GM19043 (cell line): Measurements from ENCODE around the gene FAM184B.
"Not testable (repeated sequence)": the region's sequence is repeated elsewhere in the genome, so short reads cannot be mapped to it uniquely, and the experiment has no call there.

ENCODE experiments used
- ATAC-seq: cut with Tn5 transposase; IDR thresholded peaks from one replicate; pipeline ENCODE4 v1.9.1; 2021; ENCODE audit warnings: low read depth; ENCODE audit not compliant: unreplicated experiment

The FAM184B gene

DNA sequence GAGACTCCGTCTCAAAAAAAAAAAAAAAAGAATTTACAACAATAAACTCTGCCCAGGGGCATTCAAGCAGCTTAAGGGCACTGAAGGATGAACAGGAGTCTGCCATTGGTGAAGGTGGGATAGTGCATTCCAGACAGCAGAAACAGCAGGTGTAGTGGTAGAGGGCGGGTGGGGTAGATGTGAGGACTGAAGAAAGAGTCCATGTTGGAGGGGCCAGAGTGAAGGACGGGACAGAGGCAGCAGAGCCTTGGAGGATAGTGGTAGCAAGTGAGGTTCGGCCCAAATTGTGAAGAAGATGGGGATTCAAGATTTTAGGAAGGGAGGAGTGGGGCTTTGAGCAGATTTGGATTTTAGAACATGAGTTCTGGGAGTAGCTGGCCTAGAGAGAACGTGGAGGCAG is 91.3 kb downstream of the FAM184B start:
- ATAC-seq, result no peak

DNA sequence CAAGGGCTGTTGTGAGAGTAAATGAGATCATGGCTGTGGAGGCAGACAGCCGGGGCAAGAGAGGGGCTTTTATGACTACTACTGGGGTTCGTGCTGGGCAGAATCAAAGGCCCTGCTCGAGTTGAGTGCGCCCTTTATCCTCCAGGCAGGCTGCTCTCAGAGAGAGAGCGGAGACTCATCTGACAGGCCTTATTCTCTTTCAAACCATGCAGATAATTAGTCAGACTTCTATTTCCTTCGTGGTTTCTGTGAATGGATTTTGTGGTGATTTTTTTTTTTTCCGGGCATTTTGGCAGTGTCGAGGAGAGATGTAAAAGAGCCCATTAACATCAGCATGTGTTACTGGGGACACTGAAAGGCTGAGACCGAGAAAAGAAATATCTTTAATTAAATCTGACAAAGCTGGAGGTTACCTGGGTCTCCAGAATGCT is 93.4 kb downstream of the FAM184B start:
- no peak for ATAC-seq

DNA sequence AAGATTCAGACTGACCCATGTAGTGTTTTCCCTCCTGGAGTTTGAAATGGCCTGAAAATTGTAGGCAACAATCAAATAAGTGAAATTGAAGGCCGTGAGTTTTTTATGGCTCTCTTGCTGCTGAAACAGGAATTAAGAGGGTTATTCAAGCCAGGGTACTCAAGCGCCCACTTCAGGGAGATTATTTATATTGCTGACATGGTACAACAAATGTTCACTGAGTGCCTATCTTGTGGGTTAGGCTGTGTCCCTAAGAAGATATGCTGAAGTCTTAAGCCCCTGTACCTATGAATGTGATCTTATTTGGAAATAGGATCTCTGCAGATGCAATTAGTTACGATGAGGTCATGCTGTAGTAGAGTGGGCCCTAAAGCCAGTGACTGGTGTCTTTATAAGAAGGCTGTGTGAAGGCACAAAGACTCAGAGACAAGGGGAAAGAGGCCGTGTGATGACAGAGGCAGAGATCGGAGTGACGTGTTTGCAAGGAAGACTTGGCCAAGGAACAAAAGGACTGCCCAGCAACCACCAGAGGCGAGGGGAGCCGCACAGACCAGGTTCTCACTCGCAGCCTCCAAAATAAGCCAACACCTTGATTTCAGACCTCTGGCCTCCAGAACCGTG is 94.1 kb downstream of the FAM184B start:
- ATAC-seq, result no peak

DNA sequence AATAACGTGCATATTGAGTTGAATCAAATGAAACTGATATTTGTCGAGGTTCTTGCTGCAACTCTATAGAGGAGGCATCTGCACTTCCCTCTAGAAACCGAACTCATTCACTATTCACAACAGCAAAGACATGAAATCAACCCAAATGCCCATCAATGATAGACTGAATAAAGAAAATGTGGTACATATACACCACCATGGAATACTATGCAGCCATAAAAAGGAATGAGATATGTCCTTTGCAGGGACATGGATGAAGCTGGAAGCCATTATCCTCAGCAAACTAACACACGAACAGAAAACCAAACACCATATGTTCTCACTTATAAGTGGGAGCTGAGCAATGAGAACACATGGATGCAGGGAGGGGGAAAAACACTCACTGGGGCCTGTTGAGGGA is 96.8 kb downstream of the FAM184B start:
- not testable (repeated sequence) for ATAC-seq

DNA sequence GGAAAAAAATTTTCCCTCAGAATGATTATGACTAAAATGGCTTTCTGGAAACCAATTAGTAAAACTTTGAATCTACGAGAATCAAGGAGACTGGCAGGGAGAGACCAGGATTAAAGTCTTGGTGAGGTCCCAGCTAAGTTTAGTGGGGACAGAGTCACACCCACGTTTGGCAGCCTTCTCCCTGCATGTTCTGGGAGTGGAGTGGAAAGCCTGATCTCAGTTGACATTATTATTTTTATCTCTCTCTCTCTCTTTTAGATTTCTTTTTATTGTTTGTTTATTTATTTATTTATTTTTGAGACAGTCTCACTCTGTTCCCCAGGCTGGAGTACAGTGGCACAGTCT is 99.2 kb downstream of the FAM184B start:
- no peak for ATAC-seq

DNA sequence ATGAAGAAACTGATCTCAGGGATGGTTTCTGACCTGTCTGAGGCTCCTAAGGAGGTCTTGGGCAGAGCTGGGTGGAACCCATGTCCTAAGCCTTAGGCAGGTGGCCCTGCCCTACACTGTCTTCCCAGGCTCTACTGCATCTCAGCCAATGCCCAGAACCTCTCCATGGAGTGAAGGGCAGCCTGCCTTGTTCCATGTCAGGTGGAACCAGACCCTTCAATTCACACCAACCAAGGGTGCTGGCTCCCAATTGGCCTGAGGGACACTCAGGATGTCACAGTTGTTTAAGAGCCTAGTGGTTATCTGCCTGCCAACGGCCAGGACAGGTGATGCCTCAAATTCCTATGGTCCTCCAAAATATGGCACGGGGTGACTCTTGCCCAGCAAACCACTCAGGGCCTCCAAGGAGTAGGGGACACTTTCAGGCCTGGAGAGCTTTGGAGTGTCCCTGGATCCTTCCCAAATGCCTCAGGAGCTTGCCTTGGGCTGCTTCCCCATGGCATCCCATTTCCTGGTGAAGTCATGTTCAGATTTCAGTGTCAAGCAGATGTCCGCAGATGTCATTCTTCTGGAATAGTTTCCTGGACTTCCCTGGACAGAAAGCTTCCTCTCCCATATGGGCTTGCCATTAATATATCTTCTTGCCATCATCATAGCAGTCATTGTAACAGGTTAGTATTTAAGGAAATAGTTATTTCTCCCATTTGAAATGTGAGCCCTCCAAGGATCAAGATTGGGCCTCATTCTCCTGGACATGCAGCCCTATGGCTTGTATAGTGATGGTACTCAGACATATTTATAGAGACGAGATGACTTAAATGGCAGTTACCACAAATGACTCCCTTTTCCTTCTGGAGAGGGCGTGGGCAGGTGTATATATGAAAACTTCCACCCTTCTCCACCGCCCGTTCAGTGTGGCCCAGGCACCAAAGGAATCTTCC is 99.9 kb downstream of the FAM184B start:
- no peak for ATAC-seq

DNA sequence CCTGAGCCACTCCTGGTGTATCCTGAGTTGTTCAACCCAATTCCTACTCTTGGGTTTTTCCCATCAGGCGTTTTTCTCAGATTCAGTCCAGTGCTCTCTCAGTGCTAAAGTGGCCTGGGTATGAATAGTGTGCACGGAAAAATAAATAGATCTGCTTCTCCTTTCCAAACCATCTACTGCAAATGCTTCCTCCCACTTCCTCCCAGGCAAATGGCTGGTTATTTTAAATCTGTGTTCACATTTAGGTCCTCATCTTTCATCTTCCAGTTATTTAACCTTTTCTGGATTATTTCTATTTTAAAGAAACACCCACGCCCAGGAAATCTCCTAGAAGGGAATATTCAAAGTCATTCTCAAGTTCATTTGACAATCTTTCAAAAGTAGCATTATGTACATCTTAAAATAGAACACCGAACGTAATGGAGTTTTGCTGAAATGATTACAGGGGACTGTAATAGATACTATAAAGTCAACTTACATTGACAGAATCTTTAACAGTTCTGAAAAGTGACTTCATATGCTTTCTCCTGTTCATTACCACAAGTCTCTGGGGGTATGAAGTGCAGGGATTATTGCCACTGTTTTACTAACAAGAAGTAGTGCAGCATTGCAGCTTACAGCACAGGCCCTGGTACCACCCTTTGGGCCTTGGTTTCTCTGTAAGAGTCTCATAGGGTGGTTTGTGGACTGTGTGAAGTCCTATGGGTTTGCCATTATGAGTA is 100.7 kb downstream of the FAM184B start:
- no peak for ATAC-seq

DNA sequence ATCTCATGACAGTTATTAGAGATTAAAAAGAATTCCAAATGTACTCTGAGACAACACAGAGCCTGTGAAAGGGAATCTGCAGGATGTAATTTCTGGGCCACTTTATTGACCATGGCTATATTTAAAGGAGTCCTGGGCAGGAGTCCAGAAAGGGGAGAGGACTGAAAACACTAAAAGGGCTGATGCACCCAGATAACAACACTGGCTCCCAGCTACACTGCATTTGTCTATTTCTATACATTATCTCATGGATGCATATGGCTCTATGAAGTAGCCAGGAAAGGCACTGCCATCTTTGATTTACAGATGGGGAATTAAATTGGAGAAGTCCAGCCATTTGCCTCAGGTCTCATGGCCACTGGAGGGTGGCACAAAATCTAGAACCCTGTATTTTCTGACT is 111.0 kb downstream of the FAM184B start:
- ATAC-seq, result no peak

DNA sequence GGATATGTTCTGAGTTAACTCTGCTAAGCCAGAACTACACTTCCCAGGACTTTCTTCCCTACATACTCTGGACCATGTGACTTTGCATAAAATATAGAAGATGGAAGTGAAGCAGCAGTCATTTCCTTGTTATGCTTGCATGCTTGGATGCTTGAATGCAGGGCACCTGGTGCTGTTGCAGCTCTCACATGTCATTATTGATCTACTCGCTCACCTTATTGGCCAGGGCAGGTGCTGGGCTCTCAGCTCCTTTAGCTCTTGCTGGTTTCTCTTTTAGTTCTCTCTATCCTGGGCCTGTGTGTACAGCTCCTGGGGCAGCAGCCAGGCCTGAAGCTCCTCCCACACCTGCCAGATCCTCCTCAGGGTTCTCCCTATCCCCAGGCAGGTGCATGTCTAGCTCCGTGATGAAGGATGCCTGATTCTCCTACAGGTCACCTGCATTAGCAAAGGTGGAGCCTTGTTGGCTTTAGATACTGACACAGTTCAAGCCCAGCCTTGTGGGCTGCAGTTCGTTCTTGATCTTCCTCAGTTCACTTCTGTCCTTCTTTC is 113.7 kb downstream of the FAM184B start:
- ATAC-seq, result no peak

DNA sequence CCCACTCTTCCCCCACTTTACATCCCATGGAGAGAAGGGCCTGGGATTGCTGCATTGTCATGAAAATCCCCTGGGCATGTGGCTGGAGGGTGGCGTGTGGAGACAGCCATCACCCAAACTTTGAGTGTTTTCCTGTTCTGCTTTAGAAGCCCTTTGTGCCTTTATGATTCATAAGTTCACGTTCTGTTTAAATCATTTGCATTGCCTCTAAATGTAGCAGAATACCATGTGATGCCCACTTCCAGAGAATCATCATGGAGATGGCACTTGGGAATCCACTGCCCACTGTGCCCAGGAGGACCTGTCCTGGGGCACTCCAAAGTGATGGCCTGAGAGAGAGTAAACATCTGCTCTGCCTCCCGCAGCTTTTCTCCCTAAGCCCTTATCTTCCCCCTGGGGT is 114.2 kb downstream of the FAM184B start:
- no peak for ATAC-seq

DNA sequence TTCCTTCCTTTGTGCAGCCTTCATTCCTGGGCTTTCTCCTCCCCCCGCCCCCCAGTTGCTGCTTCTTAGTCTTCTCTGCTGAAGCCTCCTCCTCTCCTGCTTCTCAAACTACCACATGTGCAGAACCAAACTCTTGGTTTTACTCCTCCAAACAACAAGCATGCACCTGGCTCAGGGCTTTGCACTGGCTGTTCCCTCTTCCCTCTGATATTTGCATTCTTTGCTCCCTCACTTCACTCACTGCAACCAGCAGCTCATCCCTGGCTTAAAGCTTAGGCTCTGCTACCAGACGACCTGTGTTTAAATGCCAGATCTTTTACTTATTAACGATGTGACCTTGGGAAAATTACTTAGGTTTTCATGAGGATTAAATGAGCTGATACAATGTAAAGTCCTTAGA is 115.6 kb downstream of the FAM184B start:
- no peak for ATAC-seq

DNA sequence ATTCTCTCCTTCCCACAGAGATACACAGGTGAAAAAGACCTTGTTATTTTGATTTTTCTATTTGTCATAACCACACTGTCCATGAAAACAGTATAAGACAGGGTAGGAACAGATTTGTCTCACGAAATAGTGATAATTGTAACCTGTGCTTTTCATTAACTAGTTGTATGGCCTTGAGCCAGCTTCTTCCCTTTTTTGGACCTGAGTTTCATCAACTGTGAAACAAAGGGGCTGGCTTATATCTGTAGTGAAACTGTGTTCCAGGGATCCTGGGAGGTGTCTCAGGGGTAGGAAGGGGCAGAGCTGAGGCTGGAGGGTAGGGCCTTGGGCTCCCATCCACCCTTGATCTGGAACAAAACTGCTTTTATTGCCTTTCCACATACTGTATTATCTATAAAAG is 116.1 kb downstream of the FAM184B start:
- ATAC-seq, result peak; percentile 26

DNA sequence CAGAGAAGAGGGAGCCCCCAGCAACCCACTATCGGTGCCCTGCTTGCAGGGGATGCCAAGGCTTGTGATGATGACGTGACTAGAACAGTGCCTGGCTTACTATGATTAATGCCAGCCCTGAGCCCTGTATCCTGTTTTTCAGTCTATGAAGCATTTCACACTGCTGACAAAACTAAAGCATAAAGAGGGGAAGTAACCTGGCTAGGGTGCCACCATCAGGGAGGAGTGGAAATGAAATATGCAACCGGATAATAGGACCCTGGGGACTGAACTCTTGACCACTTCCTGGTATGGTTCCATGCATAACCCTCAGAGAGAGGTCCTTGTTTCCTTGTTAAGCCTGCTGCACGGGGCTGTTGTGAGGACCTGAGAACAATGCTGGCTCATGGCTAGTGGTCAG is 116.7 kb downstream of the FAM184B start:
- ATAC-seq, result peak; percentile 92

DNA sequence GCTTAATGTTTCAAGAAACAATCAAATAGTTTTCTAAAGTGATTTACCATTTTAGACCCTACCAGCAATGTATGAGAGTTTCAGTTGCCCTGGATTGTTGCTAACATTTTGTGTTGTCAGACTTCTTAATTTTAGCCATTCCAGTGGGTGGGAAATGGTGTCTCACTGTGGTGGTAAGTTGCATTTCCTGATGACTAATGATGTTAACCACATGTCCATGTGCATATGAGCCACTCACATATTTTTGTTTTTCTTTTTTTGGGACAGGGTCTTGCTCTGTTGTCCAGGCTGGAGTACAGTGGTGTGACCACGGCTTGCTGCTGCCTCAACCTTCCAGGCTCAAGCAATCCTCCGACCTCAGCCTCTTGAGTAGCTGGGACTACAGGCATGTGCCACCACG is 118.7 kb downstream of the FAM184B start:
- no peak for ATAC-seq

DNA sequence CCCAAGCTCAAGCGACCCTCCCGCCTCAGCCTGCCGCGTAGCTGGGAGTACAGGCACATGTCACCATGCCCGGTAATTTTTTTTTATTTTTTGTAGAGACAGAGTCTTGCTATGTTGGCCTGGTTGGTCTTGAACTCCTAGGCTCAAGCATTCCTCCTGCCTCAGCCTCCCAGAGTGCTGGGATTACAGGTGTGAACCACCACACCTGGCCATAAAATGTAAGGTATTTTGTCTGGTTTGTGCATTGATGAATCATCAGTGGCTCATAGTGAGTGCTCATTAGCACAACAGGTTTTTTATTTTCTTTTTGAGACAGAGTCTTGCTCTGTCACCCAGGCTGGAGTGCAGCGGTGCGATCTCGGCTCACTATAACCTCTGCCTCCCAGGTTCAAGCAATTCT is 122.2 kb downstream of the FAM184B start:
- not testable (repeated sequence) for ATAC-seq

DNA sequence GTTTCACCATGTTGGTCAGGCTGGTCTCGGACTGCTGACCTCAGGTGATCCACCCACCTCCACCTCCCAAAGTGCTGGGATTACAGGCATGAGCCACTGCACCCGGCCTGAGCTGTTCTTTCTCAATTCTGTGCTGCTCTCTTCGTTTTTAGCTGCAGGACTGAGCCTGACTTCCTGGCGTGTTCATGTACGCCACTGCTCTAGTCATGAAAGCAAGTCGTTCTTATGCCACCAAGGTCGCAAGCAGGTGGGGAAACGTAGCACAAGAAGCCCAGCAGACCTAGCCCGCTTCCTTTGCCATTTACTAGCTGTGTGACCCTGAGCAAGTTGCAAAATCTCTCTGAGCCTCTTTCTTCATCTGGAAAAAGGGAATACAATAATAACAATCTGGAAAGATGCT is 123.6 kb downstream of the FAM184B start:
- no peak for ATAC-seq

DNA sequence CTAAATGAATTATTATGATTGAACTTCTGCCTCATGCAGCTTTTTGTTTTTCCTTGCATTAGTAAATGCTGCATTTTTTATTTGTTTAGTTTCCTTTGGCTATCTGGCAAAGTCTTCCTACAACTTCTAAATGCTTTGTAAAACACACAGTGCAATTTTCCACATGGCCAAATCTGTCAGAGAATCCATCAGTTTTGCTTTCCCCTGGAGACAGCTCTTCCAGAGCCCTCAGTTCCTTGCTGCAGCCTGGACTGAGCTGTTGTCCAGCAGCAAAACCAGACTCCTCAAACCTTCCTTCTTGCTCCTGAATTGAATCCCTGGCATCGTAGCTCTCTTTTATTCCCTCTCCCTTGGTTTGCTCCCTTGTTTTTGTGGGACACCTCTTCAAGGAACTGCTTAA is 124.3 kb downstream of the FAM184B start:
- no peak for ATAC-seq

DNA sequence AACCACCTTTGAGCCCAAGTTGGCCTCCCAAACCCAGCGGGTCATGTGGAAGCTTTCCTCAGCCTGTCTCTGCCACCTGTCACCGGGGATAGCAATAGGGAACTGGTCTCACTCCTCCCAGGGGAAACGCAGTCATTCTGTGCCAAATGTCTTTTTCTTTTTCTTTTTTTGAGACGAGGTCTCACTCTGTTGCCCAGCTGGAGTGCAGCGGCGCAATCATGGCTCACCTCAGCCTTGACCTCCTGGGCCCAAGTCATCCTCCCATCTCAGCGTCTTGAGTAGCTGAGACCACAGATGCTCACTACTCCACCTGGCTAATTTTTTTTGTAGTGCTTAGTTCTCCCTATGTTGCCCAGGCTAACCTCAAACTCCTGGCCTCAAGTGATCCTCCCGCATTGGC is 126.7 kb downstream of the FAM184B start:
- no peak for ATAC-seq

DNA sequence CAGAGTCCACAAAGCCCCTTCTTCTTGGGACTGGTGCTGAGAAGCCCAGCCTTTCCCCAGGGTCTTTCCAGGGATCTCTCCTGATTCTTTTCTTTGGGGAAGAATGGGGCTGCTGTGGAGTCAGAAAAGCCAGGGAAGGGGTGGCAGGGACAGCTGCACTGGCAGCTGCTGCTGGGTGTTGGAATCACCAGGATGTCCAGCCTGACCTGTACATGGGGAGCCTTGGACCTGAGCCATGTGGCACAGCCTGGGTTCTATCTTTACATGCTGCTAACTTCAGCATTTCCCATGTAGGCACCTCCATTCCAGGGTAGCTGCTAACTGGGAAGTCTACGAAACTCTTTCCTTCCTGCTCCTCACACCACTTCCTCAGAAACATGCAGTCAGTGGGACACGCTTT is 131.0 kb downstream of the FAM184B start:
- ATAC-seq, result no peak

DNA sequence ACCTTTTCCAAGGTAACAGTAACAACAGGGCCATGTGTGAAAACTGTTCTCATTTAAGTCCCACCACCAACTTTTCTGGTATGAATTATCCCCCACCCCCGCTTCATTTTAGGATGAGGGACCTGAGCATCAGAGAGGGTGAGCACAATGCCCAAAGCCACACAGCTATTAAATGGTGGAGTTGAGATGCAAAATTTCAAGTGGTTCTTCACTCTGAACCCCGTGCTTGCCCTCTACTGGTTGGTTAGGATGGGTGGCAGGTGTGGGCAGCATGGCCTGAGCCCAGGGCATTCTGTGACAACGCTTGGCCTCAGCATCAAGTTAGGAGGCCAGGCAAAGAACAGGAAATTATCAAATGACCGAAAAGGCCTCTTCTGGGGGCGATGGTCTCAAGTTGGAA is 133.5 kb downstream of the FAM184B start:
- ATAC-seq, result no peak

DNA sequence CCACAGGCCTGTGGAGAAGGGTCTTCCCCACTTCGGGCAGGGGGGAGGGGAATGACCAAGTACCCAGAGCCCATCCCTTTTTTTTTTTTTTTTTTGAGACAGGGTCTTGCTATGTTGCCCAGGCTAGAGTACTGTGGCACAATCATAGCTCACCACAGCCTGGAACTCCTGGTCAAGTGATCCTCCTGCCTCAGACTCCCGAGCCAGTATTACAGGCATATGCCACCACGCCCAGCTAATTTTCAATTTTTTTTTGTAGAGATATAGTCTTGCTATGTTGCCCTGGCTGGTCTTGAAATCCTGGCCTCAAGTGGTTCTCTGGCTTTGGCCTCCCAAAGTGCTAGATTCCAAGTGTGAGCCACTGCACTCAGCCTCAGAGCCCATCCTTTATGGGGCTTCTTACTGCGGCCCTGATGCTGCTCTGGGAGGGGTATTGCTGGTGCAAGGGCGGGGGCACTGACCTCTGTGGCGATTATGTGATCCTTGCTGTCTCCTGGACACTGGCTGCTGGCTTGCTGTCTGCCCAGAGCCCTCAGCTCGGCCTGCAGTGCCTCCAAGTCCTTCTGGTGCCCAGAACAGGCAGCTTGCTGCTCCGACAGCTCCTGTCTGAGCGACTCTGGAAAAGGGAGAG is 134.1 kb downstream of the FAM184B start:
- no peak for ATAC-seq
